Psoas muscle (tissue), 8 donors: ENCODE data around the gene PRLR. TPM values are rescaled to one million over a fixed set of nuclear protein-coding genes. Genes with fewer than 3 reads are reported as not detected.

Experiments
- ATAC-seq, 4 donors: fragments of 200-7000 bp; cut with Tn5 transposase; one replicate each; pipeline ENCODE4 v1.9.1; 2020; ENCODE audit warnings: moderate library complexity in 3 of 4, mild to moderate bottlenecking in 2 of 4
- DNase-seq, 2 donors: peaks; one replicate each; pipeline ENCODE4 v3.0.0-alpha.2; 2020
- H3K27ac ChIP-seq: fragments of 200-600 bp; one replicate; pipeline ENCODE4 v1.8.0; 2022
- H3K27me3 ChIP-seq, 3 donors: fragments of 200-600 bp in 1 of 3; one replicate each; pipeline versions ENCODE4 v1.6.1 to v1.8.0; 2013 to 2022; ENCODE audit warnings: low read length in 2 of 3, mild to moderate bottlenecking in 2 of 3, moderate library complexity in 1 of 3; ENCODE audit not compliant: insufficient read depth in 3 of 3
- H3K36me3 ChIP-seq, 2 donors: fragments of 200-600 bp in 1 of 2; one replicate each; pipeline versions ENCODE4 v1.6.1 to v1.8.0; 2013 to 2022; ENCODE audit warnings: low read depth in 1 of 2, mild to moderate bottlenecking in 1 of 2, moderate library complexity in 1 of 2; ENCODE audit not compliant: insufficient read depth in 1 of 2
- H3K4me1 ChIP-seq: fragments of 200-600 bp; one replicate; pipeline ENCODE4 v1.8.0; 2022
- H3K4me3 ChIP-seq: fragments of 200-600 bp; one replicate; pipeline ENCODE4 v1.8.0; 2022; ENCODE audit warnings: mild to moderate bottlenecking
- H3K9me3 ChIP-seq: fragments of 200-600 bp; one replicate; pipeline ENCODE4 v1.8.0; 2022
- CTCF ChIP-seq: fragments of 200-600 bp; IDR thresholded peaks from one replicate; pipeline ENCODE4 v1.8.0; 2022; ENCODE audit warnings: antibody characterized with exemption
- WGBS, 3 donors: extraction: QIAGEN DNeasy Blood & Tissue Kit; methylation state at CpG; one replicate each; pipeline versions ENCODE4 v1.1.6 to v1.1.7; 2013; 5-methylcytosine and 5-hydroxymethylcytosine counted together
- intact Hi-C, 2 donors: fragments of 100-400 bp; cut with DNase I; formaldehyde crosslinking; loops; one replicate each; pipeline versions ENCODE4 v1.11.0 to v1.14.2; 2022
- polyA plus RNA-seq, 3 donors: library from polyadenylated mRNA; stranded (reverse); fragments of 200-250 nt; gene quantifications; one replicate each; pipeline ENCODE4 v1.2.3, GENCODE V29; 2013
- total RNA-seq, 4 donors: library from RNA; stranded (reverse); fragmentation: NEBNext Ultra II Directional in 2 of 4; extraction: Animal tissue kit (Norgen Biotek cat#: 25700) in 2 of 4; gene quantifications; one replicate each; pipeline versions ENCODE4 v1.2.1 to v1.2.4, GENCODE V29; 2021 to 2023
- donor health status: healthy with polysubstance abuse.
- donor health status: DM: no; HTN: no; CAD: no; lungs with moderate emphysema.
- donor health status: Bipolar disorder and iron deficiency.
- donor health status: healthy.
- donor health status: DM: yes; HTN: yes; CAD: no.
- donor health status: DM: no; HTN: no; CAD: no.
- donor health status: DM: no; HTN: no; CAD: no.
- donor health status: DM: yes; HTN: yes; CAD: no.

The PRLR gene
- total and polyA plus RNA-seq, 7 donors = 0.03 to 0.32 (median 0.09) TPM

GRCh38 chr5:35212122-35212982 lies 17.9 kb downstream of the PRLR start:
- DNase-seq (no peak), ATAC-seq (no peak)
- 41 to 53% (median 48%) methylated on average over 3 of the region's 3 CpGs for WGBS, 3 donors
- Histone ChIP-seq H3K36me3 (no peaks in the 10 kb centered on the region), H3K4me1 (no peaks in the 10 kb centered on the region), H3K9me3 (no peaks in the 10 kb centered on the region), H3K27me3 (peaks cover 0 to 3% (median 0%) of the 10 kb centered on the region in 3 donors), H3K4me3 (no peak overlapping the region), H3K27ac (no peak overlapping the region)
- intact Hi-C loops = no loop called here
- TF ChIP-seq CTCF = no peak

- no peak for ATAC-seq
- no peak for TF ChIP-seq CTCF
- Histone ChIP-seq H3K27ac (no peak overlapping the region), H3K4me3 (no peak overlapping the region), H3K4me1 (no peaks in the 10 kb centered on the region), H3K36me3 (no peaks in the 10 kb centered on the region), H3K27me3 (peaks cover 0 to 3% (median 0%) of the 10 kb centered on the region in 3 donors), H3K9me3 (no peaks in the 10 kb centered on the region)
- WGBS, 3 donors = 87 to 94% (median 94%) methylated on average over 3 of the region's 3 CpGs
- intact Hi-C loops = no loop called here
- DNase-seq = no peak
Observed at GRCh38 chr5:35209862-35210261, 20.4 kb downstream of the PRLR start.

GRCh38 chr5:35205606-35206005 lies 24.7 kb downstream of the PRLR start:
- DNase-seq = no peak
- H3K27ac ChIP-seq = no peak overlapping the region
- H3K36me3 ChIP-seq = no peaks in the 10 kb centered on the region
- ATAC-seq = no peak
- no peaks in the 10 kb centered on the region for H3K4me1 ChIP-seq
- H3K9me3 ChIP-seq = no peaks in the 10 kb centered on the region
- H3K4me3 ChIP-seq = no peak overlapping the region
- peaks cover 0 to 3% (median 0%) of the 10 kb centered on the region in 3 donors for H3K27me3 ChIP-seq
- no peak for TF ChIP-seq CTCF
- intact Hi-C loops = no loop called here
- WGBS, 3 donors = 72 to 78% (median 73%) methylated on average over 1 of the region's 1 CpG

GRCh38 chr5:35205186-35205585 lies 25.1 kb downstream of the PRLR start:
- ATAC-seq = no peak
- intact Hi-C loops = no loop called here
- no peak overlapping the region for H3K27ac ChIP-seq
- H3K4me1 ChIP-seq = no peaks in the 10 kb centered on the region
- H3K27me3 ChIP-seq = peaks cover 0 to 3% (median 0%) of the 10 kb centered on the region in 3 donors
- DNase-seq = no peak
- 71 to 75% (median 72%) methylated on average over 2 of the region's 2 CpGs for WGBS, 3 donors
- no peaks in the 10 kb centered on the region for H3K9me3 ChIP-seq
- no peak for TF ChIP-seq CTCF
- H3K4me3 ChIP-seq = no peak overlapping the region
- H3K36me3 ChIP-seq = no peaks in the 10 kb centered on the region
